OCI-LY3 (cell line): ENCODE measurements around the gene ZNF853.

Source experiments
- CTCF ChIP-seq: fragments of 200-600, 300-600 bp; sonication (generic); IDR thresholded peaks from 2 replicates; pipeline ENCODE4 v1.5.1; 2014; ENCODE audit warnings: antibody characterized with exemption, low read length, low read depth
- EZH2phosphoT487 ChIP-seq: fragments of 200-600 bp; shearing (Covaris generic); IDR thresholded peaks from 2 replicates; pipeline ENCODE4 v1.6.1; 2018; ENCODE audit warnings: antibody characterized with exemption, mixed run types, low read depth

- no peak for TF ChIP-seq CTCF
- TF ChIP-seq EZH2phosphoT487 = no peak
Measured at GRCh38 chr7:6578114-6579084, 37.0 kb upstream of the ZNF853 start.
